Lower leg skin (tissue), 3 donors: ENCODE measurements around the gene TEX264.

Source experiments
- POLR2A ChIP-seq, 2 donors: fragments of 450-650 bp; IDR thresholded peaks; one replicate each; pipeline ENCODE4 v1.6.1; 2016 to 2017; ENCODE audit warnings: antibody characterized with exemption in 2 of 2, mild to moderate bottlenecking in 1 of 2, moderate library complexity in 1 of 2
- TF ChIP-seq, protein P1 (sequence below), 3 donors: fragments of 450-650 bp; IDR thresholded peaks; one replicate each; pipeline ENCODE4 v1.5.1; 2016; ENCODE audit warnings: antibody characterized with exemption in 3 of 3, mild to moderate bottlenecking in 3 of 3, moderate library complexity in 2 of 3

DNA sequence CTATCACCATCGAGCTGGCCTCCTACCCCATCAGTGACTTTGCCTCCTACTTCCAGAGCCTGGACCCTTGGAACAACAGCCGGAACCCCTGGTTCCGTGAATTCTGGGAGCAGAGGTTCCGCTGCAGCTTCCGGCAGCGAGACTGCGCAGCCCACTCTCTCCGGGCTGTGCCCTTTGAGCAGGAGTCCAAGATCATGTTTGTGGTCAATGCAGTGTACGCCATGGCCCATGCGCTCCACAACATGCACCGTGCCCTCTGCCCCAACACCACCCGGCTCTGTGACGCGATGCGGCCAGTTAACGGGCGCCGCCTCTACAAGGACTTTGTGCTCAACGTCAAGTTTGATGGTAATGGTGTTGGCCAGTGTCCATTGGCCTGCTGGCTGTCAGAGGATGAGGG, 41.9 kb downstream of the TEX264 start:
- TF ChIP-seq, protein P1, sequence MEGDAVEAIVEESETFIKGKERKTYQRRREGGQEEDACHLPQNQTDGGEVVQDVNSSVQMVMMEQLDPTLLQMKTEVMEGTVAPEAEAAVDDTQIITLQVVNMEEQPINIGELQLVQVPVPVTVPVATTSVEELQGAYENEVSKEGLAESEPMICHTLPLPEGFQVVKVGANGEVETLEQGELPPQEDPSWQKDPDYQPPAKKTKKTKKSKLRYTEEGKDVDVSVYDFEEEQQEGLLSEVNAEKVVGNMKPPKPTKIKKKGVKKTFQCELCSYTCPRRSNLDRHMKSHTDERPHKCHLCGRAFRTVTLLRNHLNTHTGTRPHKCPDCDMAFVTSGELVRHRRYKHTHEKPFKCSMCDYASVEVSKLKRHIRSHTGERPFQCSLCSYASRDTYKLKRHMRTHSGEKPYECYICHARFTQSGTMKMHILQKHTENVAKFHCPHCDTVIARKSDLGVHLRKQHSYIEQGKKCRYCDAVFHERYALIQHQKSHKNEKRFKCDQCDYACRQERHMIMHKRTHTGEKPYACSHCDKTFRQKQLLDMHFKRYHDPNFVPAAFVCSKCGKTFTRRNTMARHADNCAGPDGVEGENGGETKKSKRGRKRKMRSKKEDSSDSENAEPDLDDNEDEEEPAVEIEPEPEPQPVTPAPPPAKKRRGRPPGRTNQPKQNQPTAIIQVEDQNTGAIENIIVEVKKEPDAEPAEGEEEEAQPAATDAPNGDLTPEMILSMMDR (IDR thresholded peaks at IDR 0.05), result no peak
- no peak for TF ChIP-seq POLR2A (IDR thresholded peaks at IDR 0.05)
